Neutrophil (primary cell): ENCODE data around the gene AOPEP.

Experiments used
- H3K27ac ChIP-seq: fragments of 200-600 bp; sonication (generic); 2 replicates; pipeline ENCODE4 v1.5.1; 2016; ENCODE audit warnings: mild to moderate bottlenecking, moderate library complexity
- H3K27me3 ChIP-seq: fragments of 200-600 bp; sonication (generic); 2 replicates; pipeline ENCODE4 v1.6.0; 2016; ENCODE audit warnings: mild to moderate bottlenecking
- H3K36me3 ChIP-seq: fragments of 200-600 bp; sonication (generic); 2 replicates; pipeline ENCODE4 v1.5.1; 2017
- H3K4me1 ChIP-seq, 2 experiments: fragments of 200-600 bp in 1 of 2; sonication (generic) in 1 of 2; 1 replicate in 1 of 2; 2 replicates in 1 of 2; pipeline versions ENCODE4 v1.5.1 to v1.6.1; 2013 to 2016; ENCODE audit warnings: low read depth in 1 of 2, low read length in 1 of 2, mild to moderate bottlenecking in 1 of 2, moderate library complexity in 1 of 2; ENCODE audit not compliant: control insufficient read depth in 1 of 2, insufficient read depth in 1 of 2
- H3K4me3 ChIP-seq, 2 experiments: fragments of 200-600 bp in 1 of 2; sonication (generic) in 1 of 2; 1 replicate in 1 of 2; 2 replicates in 1 of 2; pipeline ENCODE4 v1.5.1; 2013 to 2016; ENCODE audit warnings: low read depth in 1 of 2, low read length in 1 of 2, mild to moderate bottlenecking in 1 of 2, moderate library complexity in 1 of 2
- H3K9me3 ChIP-seq: fragments of 200-600 bp; sonication (generic); 2 replicates; pipeline ENCODE4 v1.5.1; 2016
- CTCF ChIP-seq: fragments of 200-600 bp; sonication (generic); IDR thresholded peaks from 2 replicates; pipeline ENCODE4 v1.5.1; 2016; ENCODE audit warnings: antibody characterized with exemption

The AOPEP gene

GRCh38 chr9:95026148-95026524, 299.6 kb downstream of the AOPEP start:
- Histone ChIP-seq H3K27ac (no peak overlapping the region), H3K9me3 (no peaks in the 10 kb centered on the region), H3K4me3 (no peak overlapping the region), H3K4me1 (no peaks in the 10 kb centered on the region), H3K27me3 (no peaks in the 10 kb centered on the region), H3K36me3 (no peaks in the 10 kb centered on the region)
- TF ChIP-seq CTCF, result no peak

GRCh38 chr9:95027914-95028852, 301.7 kb downstream of the AOPEP start:
- H3K27me3 ChIP-seq, result no peaks in the 10 kb centered on the region
- no peak overlapping the region for H3K27ac ChIP-seq
- H3K36me3 ChIP-seq, result no peaks in the 10 kb centered on the region
- H3K9me3 ChIP-seq, result no peaks in the 10 kb centered on the region
- H3K4me1 ChIP-seq, result no peaks in the 10 kb centered on the region
- TF ChIP-seq CTCF, result no peak
- no peak overlapping the region for H3K4me3 ChIP-seq

- H3K27ac ChIP-seq, result no peak overlapping the region
- no peaks in the 10 kb centered on the region for H3K36me3 ChIP-seq
- H3K27me3 ChIP-seq, result no peaks in the 10 kb centered on the region
- H3K4me3 ChIP-seq, result no peak overlapping the region
- no peak for TF ChIP-seq CTCF
- no peaks in the 10 kb centered on the region for H3K9me3 ChIP-seq
- H3K4me1 ChIP-seq, result no peaks in the 10 kb centered on the region
These were observed 302.3 kb downstream of the AOPEP start for GRCh38 chr9:95028853-95029219.

- Histone ChIP-seq H3K27me3 (no peaks in the 10 kb centered on the region), H3K36me3 (no peaks in the 10 kb centered on the region), H3K27ac (no peak overlapping the region), H3K4me3 (no peak overlapping the region), H3K4me1 (no peaks in the 10 kb centered on the region), H3K9me3 (no peaks in the 10 kb centered on the region)
- TF ChIP-seq CTCF, result no peak
These were observed 302.8 kb downstream of the AOPEP start for GRCh38 chr9:95029288-95029687.

- TF ChIP-seq CTCF, result no peak
- H3K9me3 ChIP-seq, result no peaks in the 10 kb centered on the region
- no peaks in the 10 kb centered on the region for H3K4me1 ChIP-seq
- H3K4me3 ChIP-seq, result no peak overlapping the region
- H3K27me3 ChIP-seq, result no peaks in the 10 kb centered on the region
- no peaks in the 10 kb centered on the region for H3K36me3 ChIP-seq
- no peak overlapping the region for H3K27ac ChIP-seq
These were observed 303.2 kb downstream of the AOPEP start for GRCh38 chr9:95029720-95030119.
